Urinary bladder (tissue), 4 donors: Measurements from ENCODE around the gene GLUD1. TPM values are rescaled to one million over a fixed set of nuclear protein-coding genes. Genes with fewer than 3 reads are reported as not detected.
"Not testable (repeated sequence)": the region's sequence is repeated elsewhere in the genome, so short reads cannot be mapped to it uniquely, and the experiment has no call there.

Source experiments
- DNase-seq: peaks from one replicate; pipeline ENCODE4 v3.0.0-alpha.2; 2015; ENCODE audit errors: extremely low spot score
- H3K27ac ChIP-seq: one replicate; pipeline ENCODE4 v1.5.1; 2013; ENCODE audit warnings: low read depth, mild to moderate bottlenecking, moderate library complexity
- H3K36me3 ChIP-seq: one replicate; pipeline ENCODE4 v1.6.1; 2013; ENCODE audit warnings: mild to moderate bottlenecking, moderate library complexity; ENCODE audit not compliant: insufficient read depth
- H3K4me1 ChIP-seq: one replicate; pipeline ENCODE4 v1.6.1; 2013; ENCODE audit warnings: mild to moderate bottlenecking, moderate library complexity; ENCODE audit not compliant: insufficient read depth
- H3K4me3 ChIP-seq: one replicate; pipeline ENCODE4 v1.5.1; 2013; ENCODE audit warnings: low read depth, low read length
- WGBS: extraction: QIAGEN DNeasy Blood & Tissue Kit; methylation state at CpG from one replicate; pipeline ENCODE4 v1.1.7; 2013; 5-methylcytosine and 5-hydroxymethylcytosine counted together
- polyA plus RNA-seq: library from polyadenylated mRNA; stranded (reverse); fragments of 200-250 nt; gene quantifications from one replicate; pipeline ENCODE4 v1.2.3, GENCODE V29; 2013
- total RNA-seq: library from RNA; depleted of rRNA; stranded (reverse); fragments of >200 nt; gene quantifications from one replicate; pipeline ENCODE4 v1.2.3, GENCODE V29; 2014
- donor health status: healthy with polysubstance abuse.
- donor health status: healthy.

The GLUD1 gene
- total and polyA plus RNA-seq, 2 donors = 118 to 186 TPM

DNA sequence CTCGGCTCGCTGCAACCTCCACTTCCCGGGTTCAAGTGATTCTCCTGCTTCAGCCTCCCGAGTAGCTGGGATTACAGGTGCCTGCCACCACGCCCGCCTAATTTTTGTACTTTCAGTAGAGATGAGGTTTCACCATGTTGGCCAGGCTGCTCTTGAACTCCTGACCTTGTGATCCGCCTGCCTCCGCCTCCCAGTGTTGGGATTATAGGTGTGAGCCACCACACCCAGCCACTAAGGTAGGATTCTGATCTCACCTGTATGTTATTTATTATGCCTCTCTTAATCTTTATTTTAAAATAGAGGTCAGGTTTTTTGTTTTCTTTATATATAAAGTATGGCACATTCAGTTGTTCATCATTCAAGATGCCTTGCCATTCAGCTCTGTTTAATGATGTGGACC lies 10.1 kb upstream of the GLUD1 start:
- H3K27ac ChIP-seq, H3K4me1 ChIP-seq, DNase-seq, H3K4me3 ChIP-seq, H3K36me3 ChIP-seq: not testable (repeated sequence)
- WGBS = 94% methylated on average over 8 of the region's 8 CpGs

DNA sequence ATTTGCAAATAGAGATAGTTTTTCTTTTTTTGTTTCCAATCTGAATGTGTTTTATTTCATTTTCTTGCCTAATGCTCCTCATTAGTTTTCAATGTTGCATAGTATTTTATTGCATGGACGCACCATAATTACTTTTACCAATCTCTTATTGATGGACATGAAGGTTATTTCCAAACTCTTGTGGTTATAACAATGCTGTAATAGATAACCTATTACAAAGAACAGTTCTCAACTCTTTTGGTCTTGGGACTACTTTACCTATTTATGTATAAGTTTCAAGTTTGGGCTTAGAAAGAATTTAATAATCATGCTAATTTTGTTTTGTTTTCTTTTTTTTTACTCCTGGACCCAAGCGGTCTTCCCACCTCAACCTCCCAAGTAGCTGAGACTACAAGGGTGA lies 7.4 kb upstream of the GLUD1 start:
- Histone ChIP-seq H3K4me3 (no peak overlapping the region), H3K27ac (no peak overlapping the region), H3K36me3 (no peaks in the 10 kb centered on the region), H3K4me1 (no peaks in the 10 kb centered on the region)
- WGBS = over 99% methylated on average over 2 of the region's 2 CpGs
- no peak for DNase-seq

DNA sequence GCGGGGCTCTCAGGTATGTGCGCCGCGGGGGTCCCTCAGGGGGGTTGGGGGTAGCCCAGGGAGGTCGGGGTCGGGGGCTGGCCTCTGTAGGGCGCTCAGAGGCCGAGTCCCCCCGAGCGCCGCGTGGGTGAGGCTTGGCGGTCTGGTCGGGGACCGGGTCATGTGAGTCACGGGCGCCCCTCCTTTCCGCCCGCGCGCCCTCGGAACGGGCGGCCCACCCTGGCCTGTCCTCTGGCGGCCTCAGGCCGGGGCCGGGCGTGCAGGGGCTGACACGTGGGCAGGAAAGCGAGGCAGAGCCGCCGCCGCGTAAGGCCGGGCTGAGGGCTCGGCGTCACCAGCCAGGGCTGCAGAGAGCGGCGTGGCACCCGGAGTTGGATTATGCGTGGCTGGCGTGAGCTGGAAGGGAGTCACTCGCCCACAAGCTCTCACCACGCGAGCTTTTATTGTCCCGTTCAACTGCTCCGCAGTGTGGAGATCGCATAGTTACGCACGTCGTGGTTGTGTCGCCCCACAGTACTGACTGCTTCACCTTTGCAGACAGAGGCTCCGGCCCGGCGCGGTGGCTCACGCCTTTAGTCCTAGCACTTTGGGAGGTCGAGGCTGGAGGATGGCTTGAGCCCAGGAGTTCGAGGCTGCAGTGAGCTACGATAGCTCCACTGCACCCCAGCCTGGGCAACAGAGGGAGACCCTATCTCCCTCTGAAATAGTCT lies 748 bp upstream of the GLUD1 start:
- WGBS = under 1% methylated on average over 57 of the region's 60 CpGs
- peak; percentile 35 for DNase-seq
- no peaks in the 10 kb centered on the region for H3K4me1 ChIP-seq
- H3K4me3 ChIP-seq = peak overlapping the region; percentile 89
- peak overlapping the region; percentile 98 for H3K27ac ChIP-seq
- H3K36me3 ChIP-seq = no peaks in the 10 kb centered on the region

DNA sequence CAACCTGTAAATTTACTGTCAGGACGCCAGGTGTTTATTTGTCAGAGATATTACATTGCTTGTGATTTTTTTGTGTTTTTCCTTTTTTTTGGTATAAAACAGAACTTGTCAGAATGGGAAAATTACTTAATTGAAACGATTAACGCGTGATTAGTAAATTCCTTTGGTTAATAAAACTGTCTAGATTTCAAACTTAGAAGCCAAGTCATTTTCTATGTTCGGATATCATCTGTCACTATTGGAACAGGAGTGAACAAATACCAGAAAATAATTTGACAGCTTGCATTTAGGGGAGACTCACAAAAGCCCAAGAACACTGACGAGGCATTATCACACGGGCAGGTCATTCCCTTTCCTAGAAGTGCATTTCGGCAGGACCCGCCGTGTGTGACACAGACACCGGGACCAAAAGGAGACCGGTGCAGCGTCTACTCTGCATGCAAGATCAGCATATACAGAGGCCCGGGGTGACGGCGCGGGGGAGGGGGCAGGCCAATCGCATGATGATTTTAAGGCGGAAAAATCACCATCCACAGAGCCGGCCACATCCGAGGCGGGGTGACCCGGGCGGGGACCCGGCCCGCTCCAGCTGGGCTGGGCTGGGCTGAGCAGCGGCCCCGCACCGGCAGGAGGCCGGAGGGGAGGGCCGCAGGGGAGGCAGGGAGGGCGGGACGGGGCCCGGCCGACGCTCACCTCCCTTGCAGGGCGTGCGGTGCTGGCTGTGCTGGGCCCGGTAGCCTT lies 841 bp downstream of the GLUD1 start:
- Histone ChIP-seq H3K36me3 (no peaks in the 10 kb centered on the region), H3K4me1 (no peaks in the 10 kb centered on the region), H3K27ac (peak overlapping the region; percentile 89), H3K4me3 (peak overlapping the region; percentile 89)
- no peak for DNase-seq
- 1% methylated on average over 39 of the region's 39 CpGs for WGBS

DNA sequence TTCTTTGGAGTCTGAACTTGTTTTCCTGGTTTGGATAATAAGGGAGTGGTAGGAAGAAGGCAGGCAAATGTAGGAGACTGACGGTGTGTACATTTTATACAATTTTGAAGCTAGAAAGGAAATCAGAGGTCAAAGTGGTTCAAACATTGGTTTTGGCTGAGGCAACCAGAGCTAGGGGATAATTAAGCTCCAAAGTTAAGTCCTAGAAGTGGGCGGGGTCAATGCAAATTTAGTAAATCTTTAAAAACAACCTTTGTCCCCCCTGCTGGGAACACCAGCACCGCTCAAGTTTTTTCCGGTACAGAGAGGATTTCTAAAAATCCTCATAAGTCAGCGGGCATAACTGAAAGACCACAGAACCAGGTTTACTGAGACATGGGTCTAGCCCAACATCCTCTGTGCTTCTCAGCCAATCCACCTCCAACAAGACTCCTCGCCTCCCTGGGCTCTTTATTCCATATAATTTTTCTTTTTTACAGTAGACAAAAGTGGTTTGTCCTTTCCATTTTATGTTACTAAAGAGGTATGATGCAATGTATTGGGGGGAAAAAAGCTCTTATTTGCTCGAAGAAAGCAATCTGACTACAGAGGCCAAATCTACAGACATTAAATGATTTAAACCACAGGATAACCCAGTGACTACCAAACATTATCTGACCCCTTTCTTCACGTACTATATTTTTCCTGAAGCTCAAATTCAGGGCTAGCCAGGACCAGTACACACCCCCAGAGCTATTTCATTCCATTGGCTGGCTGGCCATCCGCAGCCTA lies 1.6 kb downstream of the GLUD1 start:
- H3K4me3 ChIP-seq = peak overlapping the region; percentile 89
- no peak for DNase-seq
- WGBS = 7% methylated on average over 9 of the region's 9 CpGs
- H3K36me3 ChIP-seq = no peaks in the 10 kb centered on the region
- no peaks in the 10 kb centered on the region for H3K4me1 ChIP-seq
- peak overlapping the region; percentile 29 for H3K27ac ChIP-seq

DNA sequence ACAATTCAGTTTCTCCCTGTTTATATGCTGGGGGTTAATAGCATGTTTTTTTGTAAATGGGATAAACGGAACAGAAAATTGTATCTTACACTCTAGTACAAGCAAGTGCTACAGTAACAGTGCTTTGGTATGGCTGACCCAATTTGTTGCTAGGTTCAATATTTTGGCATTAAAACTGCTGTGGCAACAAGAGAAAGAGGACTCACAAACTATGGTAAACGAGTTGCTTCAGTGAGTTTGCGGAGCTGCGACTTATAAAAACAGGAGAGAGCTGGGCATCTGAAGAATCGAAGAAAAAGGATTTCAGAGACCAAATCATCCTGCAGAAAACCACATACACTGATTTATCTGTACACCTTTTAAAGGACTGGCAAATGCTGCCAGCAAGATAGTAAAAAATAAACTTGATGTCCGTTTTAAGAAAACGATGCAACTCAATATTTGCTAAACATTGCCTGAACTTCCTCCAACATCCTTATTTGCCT lies 2.2 kb downstream of the GLUD1 start:
- Histone ChIP-seq H3K27ac (peak overlapping the region; percentile 49), H3K36me3 (no peaks in the 10 kb centered on the region), H3K4me3 (peak overlapping the region; percentile 89), H3K4me1 (no peaks in the 10 kb centered on the region)
- no peak for DNase-seq
- WGBS = 10% methylated on average over 7 of the region's 7 CpGs

DNA sequence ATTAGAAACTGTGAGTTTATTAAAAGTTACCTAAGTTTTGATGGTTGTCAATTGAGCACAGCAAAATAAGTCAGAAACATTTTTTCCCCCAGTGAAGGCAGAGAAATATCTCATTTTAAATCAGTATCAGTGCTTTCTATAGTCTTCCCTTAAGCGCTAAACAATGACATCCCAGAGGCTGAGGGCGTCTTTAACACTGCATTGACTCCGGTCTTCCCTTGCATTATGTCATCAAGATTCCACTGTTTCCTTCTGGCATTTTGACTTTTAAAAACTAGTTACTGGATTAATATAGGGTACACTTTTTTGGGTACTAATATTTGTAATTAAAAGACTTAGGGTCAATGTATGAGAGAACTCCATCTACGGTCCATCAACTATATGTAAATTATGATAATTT lies 3.9 kb downstream of the GLUD1 start:
- H3K4me3 ChIP-seq = no peak overlapping the region
- no peak for DNase-seq
- H3K4me1 ChIP-seq = no peaks in the 10 kb centered on the region
- H3K36me3 ChIP-seq = no peaks in the 10 kb centered on the region
- H3K27ac ChIP-seq = no peak overlapping the region
- WGBS = 74% methylated on average over 4 of the region's 4 CpGs

DNA sequence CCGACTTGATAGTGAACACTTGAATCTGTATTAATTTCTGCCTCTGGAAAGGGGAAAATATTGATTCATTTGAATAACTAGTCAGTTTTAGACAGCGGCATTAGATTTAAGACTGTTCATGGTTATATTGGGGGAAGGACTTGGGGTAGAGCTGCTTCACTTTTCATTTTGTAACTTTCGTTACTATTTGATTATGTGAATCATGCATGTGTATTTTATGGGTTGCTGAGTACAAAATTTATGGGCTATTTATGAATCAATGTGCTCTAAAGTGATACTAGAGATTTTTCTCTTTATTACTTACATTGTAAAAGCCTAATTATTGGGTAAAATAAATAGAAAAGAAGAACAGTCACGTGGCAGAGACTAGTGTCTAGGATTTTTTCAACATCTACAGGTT lies 4.9 kb downstream of the GLUD1 start:
- H3K36me3 ChIP-seq = no peaks in the 10 kb centered on the region
- no peak for DNase-seq
- no peak overlapping the region for H3K27ac ChIP-seq
- no peak overlapping the region for H3K4me3 ChIP-seq
- no peaks in the 10 kb centered on the region for H3K4me1 ChIP-seq
- 77% methylated on average over 4 of the region's 4 CpGs for WGBS

DNA sequence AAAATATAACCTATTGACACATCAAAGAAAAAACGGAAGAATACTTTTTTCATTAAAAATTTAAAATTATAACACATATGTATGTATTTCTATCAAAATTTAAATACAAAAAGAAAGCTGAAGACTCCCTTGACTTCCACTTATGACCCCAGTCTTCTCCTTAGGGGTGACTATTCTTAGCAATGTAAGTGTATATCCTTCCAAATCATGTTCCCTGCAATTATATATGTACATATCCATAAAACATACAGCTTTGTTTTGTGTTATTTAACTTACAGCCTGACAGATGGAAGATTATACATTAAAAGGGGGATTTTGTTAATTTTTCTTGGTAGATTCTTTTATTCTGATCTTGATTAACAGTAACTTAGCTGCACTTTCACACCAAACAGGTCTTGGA lies 9.1 kb downstream of the GLUD1 start:
- Histone ChIP-seq H3K27ac (peak overlapping the region; percentile 10), H3K4me3 (no peak overlapping the region), H3K36me3 (no peaks in the 10 kb centered on the region), H3K4me1 (no peaks in the 10 kb centered on the region)
- 88% methylated on average over 1 of the region's 1 CpG for WGBS
- no peak for DNase-seq

DNA sequence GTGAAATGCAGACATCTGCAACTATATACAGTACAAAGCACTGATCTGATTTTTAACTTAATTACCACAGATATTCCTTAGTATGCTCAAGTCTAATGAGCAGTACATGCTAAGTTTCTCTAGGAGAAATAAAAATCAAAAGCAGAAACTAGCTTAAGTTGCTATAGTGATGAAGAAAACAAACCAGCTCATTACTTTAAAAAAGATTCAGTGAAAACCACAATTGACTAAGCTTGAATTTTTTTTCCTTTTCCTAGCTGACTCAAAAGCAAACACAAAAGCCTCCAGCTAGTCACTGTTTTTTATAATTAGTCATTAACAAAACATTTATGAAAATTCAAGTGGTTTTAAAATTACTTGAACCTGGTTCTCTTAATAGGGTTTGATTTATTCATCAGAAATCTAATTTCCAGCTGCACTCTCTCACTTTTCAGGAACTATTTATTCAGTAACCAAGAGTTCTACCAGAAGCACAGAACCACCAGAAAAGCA lies 10.3 kb downstream of the GLUD1 start:
- H3K36me3 ChIP-seq, H3K4me1 ChIP-seq, H3K27ac ChIP-seq, DNase-seq, H3K4me3 ChIP-seq: not testable (repeated sequence)

DNA sequence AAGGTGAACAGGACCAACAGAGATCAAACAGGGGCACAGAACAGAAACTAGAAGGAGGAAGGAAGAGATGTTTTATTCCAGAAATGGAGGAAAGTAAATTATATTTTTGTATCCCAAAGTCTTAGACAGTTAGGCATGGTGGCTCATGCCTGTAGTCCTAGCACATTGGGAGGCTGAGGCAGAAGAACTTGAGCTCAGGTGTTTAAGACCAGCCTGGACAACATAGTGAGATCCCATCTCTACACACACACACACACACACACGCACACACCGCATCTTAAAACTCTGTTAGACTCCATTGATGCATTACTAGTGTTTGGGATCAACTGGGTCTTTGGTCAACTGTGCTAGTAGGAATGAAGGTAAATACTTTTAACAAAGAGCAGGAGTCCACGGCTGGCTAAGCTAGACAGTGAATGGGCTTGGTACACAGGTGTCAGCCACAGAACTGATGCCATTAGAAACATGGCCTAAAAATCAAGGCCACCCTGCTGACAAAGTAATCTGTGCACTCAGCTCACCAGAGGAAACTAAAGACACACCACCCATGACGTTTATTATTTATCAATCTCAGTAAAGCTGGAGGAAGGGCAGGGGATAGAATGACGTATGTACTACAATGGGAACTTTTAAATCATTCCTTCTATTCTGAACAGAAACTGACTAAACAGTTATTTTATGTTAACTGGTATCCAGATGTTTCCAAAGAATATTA lies 10.9 kb downstream of the GLUD1 start:
- 47% methylated on average over 5 of the region's 5 CpGs for WGBS
- H3K4me3 ChIP-seq, H3K4me1 ChIP-seq, H3K27ac ChIP-seq, DNase-seq, H3K36me3 ChIP-seq: not testable (repeated sequence)

DNA sequence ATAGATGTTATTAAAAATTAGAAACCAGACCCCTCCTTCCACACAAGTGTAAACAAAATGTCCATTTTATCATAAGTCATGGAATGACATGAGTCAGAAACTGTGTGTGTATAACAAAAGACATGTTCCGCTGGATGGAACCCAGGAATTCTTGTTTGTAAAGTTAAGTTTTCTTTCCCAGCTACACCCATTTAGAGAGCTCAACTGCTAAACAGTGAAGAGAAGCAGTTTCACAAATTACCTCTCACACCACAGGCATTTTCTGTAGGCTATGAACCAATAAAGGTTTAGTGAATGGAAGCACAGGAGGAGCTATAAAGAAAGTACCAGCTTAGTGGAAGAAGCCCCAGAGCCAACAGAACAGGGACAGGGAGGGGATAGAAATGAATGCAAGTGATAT lies 12.4 kb downstream of the GLUD1 start:
- H3K36me3 ChIP-seq, DNase-seq, H3K27ac ChIP-seq, H3K4me1 ChIP-seq, H3K4me3 ChIP-seq: not testable (repeated sequence)
- 53% methylated on average over 1 of the region's 1 CpG for WGBS

DNA sequence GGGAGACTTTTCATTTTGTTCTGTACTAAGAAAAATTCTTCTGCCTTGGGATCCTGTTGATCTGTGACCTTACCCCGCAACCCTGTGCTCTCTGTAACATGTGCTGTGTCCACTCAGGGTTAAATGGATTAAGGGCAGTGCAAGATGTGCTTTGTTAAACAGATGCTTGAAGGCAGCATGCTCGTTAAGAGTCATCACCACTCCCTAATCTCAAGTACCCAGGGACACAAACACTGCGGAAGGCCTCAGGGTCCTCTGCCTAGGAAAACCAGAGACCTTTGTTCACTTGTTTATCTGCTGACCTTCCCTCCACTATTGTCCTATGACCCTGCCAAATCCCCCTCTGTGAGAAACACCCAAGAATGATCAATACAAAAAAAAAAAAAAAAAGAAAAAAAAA lies 13.1 kb downstream of the GLUD1 start:
- H3K4me1 ChIP-seq = not testable (repeated sequence)

More for the DNA sequence above, 13.1 kb downstream of the GLUD1 start:
- WGBS = 65% methylated on average over 2 of the region's 3 CpGs
- not testable (repeated sequence) for H3K27ac ChIP-seq, H3K36me3 ChIP-seq, DNase-seq, H3K4me3 ChIP-seq
